Activated CD8-positive, alpha-beta memory T cell treated with anti-CD3 and anti-CD28 coated beads for 1 hour (primary cell): ENCODE measurements around the gene HHIPL1.

Experiments
- DNase-seq, 2 donors: peaks; one replicate each; pipeline ENCODE4 v3.0.0-alpha.2; 2020; ENCODE audit warnings: low read depth in 1 of 2; ENCODE audit errors: extremely low read depth in 1 of 2

HHIPL1 gene

GRCh38 chr14:99609245-99610170 lies 35.4 kb upstream of the HHIPL1 start:
- no peak for DNase-seq

GRCh38 chr14:99611646-99612045 lies 33.3 kb upstream of the HHIPL1 start:
- no peak for DNase-seq

GRCh38 chr14:99612071-99612737 lies 32.7 kb upstream of the HHIPL1 start:
- DNase-seq = no peak

GRCh38 chr14:99612738-99613330 lies 32.1 kb upstream of the HHIPL1 start:
- no peak for DNase-seq

- DNase-seq = no peak
Observed at GRCh38 chr14:99615497-99616157, 29.3 kb upstream of the HHIPL1 start.

GRCh38 chr14:99616832-99617800 lies 27.8 kb upstream of the HHIPL1 start:
- DNase-seq = no peak

- DNase-seq = no peak
Observed at GRCh38 chr14:99619835-99620834, 24.8 kb upstream of the HHIPL1 start.

- no peak for DNase-seq
Observed at GRCh38 chr14:99621948-99622347, 23.0 kb upstream of the HHIPL1 start.

GRCh38 chr14:99624024-99624423 lies 20.9 kb upstream of the HHIPL1 start:
- no peak for DNase-seq

GRCh38 chr14:99624971-99625370 lies 20.0 kb upstream of the HHIPL1 start:
- no peak for DNase-seq

- no peak for DNase-seq
Observed at GRCh38 chr14:99625476-99625875, 19.5 kb upstream of the HHIPL1 start.

GRCh38 chr14:99626041-99626648 lies 18.8 kb upstream of the HHIPL1 start:
- DNase-seq = no peak

GRCh38 chr14:99627100-99627499 lies 17.8 kb upstream of the HHIPL1 start:
- DNase-seq = no peak

- no peak for DNase-seq
Observed at GRCh38 chr14:99627510-99628381, 17.2 kb upstream of the HHIPL1 start.

GRCh38 chr14:99628887-99629618 lies 15.9 kb upstream of the HHIPL1 start:
- DNase-seq = peak; percentile 12 to 42

GRCh38 chr14:99630202-99630601 lies 14.7 kb upstream of the HHIPL1 start:
- DNase-seq = no peak
